Activated CD4-positive, CD25-positive, alpha-beta regulatory T cell treated with anti-CD3 and anti-CD28 coated beads, Interleukin-2, amount 50 U/mL, for 72 hours (primary cell): Measurements from ENCODE around the gene WWP2.

Experiments used
- DNase-seq: peaks from one replicate; pipeline ENCODE4 v3.0.0; 2021

WWP2 gene

GRCh38 chr16:69859105-69859989 is 97.2 kb downstream of the WWP2 start:
- no peak for DNase-seq

GRCh38 chr16:69860233-69861231 is 98.4 kb downstream of the WWP2 start:
- DNase-seq, result no peak

- no peak for DNase-seq
Observed at GRCh38 chr16:69861292-69862030, 99.3 kb downstream of the WWP2 start.

GRCh38 chr16:69863401-69864281 is 101.5 kb downstream of the WWP2 start:
- DNase-seq, result no peak

- no peak for DNase-seq
Observed at GRCh38 chr16:69865701-69866100, 103.6 kb downstream of the WWP2 start.

GRCh38 chr16:69867784-69868560 is 105.8 kb downstream of the WWP2 start:
- no peak for DNase-seq

GRCh38 chr16:69870761-69871160 is 108.6 kb downstream of the WWP2 start:
- no peak for DNase-seq

- no peak for DNase-seq
Observed at GRCh38 chr16:69871708-69872107, 109.6 kb downstream of the WWP2 start.

GRCh38 chr16:69872888-69873287 is 110.8 kb downstream of the WWP2 start:
- no peak for DNase-seq

- DNase-seq, result no peak
Observed at GRCh38 chr16:69873783-69874182, 111.7 kb downstream of the WWP2 start.

GRCh38 chr16:69874271-69874670 is 112.1 kb downstream of the WWP2 start:
- DNase-seq, result no peak

- no peak for DNase-seq
Observed at GRCh38 chr16:69880640-69881133, 118.6 kb downstream of the WWP2 start.

GRCh38 chr16:69881141-69881540 is 119.0 kb downstream of the WWP2 start:
- DNase-seq, result no peak

- DNase-seq, result no peak
Observed at GRCh38 chr16:69883744-69884143, 121.6 kb downstream of the WWP2 start.

- DNase-seq, result no peak
Observed at GRCh38 chr16:69885722-69886121, 123.6 kb downstream of the WWP2 start.

- no peak for DNase-seq
Observed at GRCh38 chr16:69886726-69887125, 124.6 kb downstream of the WWP2 start.

GRCh38 chr16:69888005-69888590 is 126.0 kb downstream of the WWP2 start:
- no peak for DNase-seq

- DNase-seq, result no peak
Observed at GRCh38 chr16:69889295-69889964, 127.3 kb downstream of the WWP2 start.

- no peak for DNase-seq
Observed at GRCh38 chr16:69890114-69890891, 128.2 kb downstream of the WWP2 start.
